Measurements from ENCODE around the gene ITGA1. TPM values are rescaled to one million over a fixed set of nuclear protein-coding genes. Genes with fewer than 3 reads are reported as not detected.

Gene ITGA1
- total RNA-seq, 3 donors from 2014 or later = 26.2 to 49.2 (median 36.6) TPM

GRCh38 chr5:52822437-52822836 is 34.7 kb downstream of the ITGA1 start:
- TF ChIP-seq POLR2A (IDR thresholded peaks at IDR 0.05) = no peak
- H3K4me1 ChIP-seq = no peaks in the 10 kb centered on the region

DNA sequence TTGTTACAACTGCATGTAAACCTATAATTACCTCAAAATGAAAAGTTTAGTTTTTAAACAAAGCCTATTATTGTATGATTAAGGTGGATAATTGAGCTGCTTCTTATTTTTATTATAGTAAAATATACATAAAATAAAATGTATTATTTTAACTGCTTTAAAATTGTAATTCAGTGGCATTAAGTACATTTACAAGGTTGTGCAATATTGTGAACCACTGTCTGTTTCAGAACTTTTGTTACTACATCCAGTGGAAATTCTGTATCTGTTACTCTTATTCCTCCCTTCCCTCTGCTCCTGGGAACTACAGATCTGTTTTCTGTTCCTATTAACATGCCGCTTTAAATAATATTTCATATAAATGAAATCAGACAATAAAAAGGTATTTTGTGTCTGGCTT is 37.1 kb downstream of the ITGA1 start:
- H3K4me1 ChIP-seq = no peaks in the 10 kb centered on the region
- no peaks in the 10 kb centered on the region for H3K36me3 ChIP-seq
- DNase-seq (ENCODE audit: low spot score in 2 of 2) = no peak
- H3K4me3 ChIP-seq = no peak overlapping the region
- H3K9me3 ChIP-seq = no peaks in the 10 kb centered on the region
- TF ChIP-seq POLR2AphosphoS5 (IDR thresholded peaks at IDR 0.05) = no peak
- TF ChIP-seq, protein P1, sequence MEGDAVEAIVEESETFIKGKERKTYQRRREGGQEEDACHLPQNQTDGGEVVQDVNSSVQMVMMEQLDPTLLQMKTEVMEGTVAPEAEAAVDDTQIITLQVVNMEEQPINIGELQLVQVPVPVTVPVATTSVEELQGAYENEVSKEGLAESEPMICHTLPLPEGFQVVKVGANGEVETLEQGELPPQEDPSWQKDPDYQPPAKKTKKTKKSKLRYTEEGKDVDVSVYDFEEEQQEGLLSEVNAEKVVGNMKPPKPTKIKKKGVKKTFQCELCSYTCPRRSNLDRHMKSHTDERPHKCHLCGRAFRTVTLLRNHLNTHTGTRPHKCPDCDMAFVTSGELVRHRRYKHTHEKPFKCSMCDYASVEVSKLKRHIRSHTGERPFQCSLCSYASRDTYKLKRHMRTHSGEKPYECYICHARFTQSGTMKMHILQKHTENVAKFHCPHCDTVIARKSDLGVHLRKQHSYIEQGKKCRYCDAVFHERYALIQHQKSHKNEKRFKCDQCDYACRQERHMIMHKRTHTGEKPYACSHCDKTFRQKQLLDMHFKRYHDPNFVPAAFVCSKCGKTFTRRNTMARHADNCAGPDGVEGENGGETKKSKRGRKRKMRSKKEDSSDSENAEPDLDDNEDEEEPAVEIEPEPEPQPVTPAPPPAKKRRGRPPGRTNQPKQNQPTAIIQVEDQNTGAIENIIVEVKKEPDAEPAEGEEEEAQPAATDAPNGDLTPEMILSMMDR (IDR thresholded peaks at IDR 0.05) = no peak
- intact Hi-C loops (cut with DNase I; ENCODE audit: low total_unique reads) = no loop called here
- no peak overlapping the region for H3K27ac ChIP-seq
- no peaks in the 10 kb centered on the region for H3K27me3 ChIP-seq

More at GRCh38 chr5:52822437-52822836, 34.7 kb downstream of the ITGA1 start:
- intact Hi-C loops (cut with DNase I; ENCODE audit: low total_unique reads) = loop anchor here (2.0 kb wide), 1 partner anchor 40 kb away; no protein-coding TSS in a partner anchor
- H3K4me3 ChIP-seq = no peak overlapping the region
- DNase-seq (ENCODE audit: low spot score in 2 of 2) = no peak
- no peaks in the 10 kb centered on the region for H3K27me3 ChIP-seq
- H3K9me3 ChIP-seq = no peaks in the 10 kb centered on the region
- H3K36me3 ChIP-seq = no peaks in the 10 kb centered on the region
- peak overlapping the region in 1 of 2 donors; percentile 35 for H3K27ac ChIP-seq

GRCh38 chr5:52825826-52826225 is 38.1 kb downstream of the ITGA1 start:
- no peaks in the 10 kb centered on the region for H3K27me3 ChIP-seq
- no peak for DNase-seq (ENCODE audit: low spot score in 2 of 2)
- H3K36me3 ChIP-seq = no peaks in the 10 kb centered on the region
- H3K27ac ChIP-seq = no peak overlapping the region
- H3K4me3 ChIP-seq = no peak overlapping the region
- no peaks in the 10 kb centered on the region for H3K9me3 ChIP-seq
- intact Hi-C loops (cut with DNase I; ENCODE audit: low total_unique reads) = no loop called here
- TF ChIP-seq POLR2A (IDR thresholded peaks at IDR 0.05) = no peak
- no peak for TF ChIP-seq POLR2AphosphoS5 (IDR thresholded peaks at IDR 0.05)
- TF ChIP-seq, protein P1 (IDR thresholded peaks at IDR 0.05) = no peak
- H3K4me1 ChIP-seq = no peaks in the 10 kb centered on the region

DNA sequence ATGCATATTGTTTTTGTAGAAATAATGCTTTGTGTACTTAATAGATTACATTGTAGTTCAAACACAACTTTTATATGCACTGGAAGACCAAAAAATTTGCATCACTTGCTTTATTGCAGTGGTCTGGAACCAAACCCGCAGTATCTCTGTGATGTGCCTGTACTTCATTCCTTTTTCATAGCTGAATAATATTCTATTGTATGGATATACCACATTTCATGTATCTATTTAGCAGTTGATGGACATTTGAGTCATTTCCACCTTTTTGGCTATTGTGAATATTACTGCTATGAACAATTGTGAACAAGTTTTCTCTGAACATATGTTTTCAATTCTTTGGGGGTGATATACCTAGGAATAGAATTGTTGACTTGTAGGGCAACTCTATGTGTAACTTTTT is 40.1 kb downstream of the ITGA1 start:
- H3K27ac ChIP-seq = no peak overlapping the region
- H3K36me3 ChIP-seq = no peaks in the 10 kb centered on the region
- TF ChIP-seq, protein P1 (IDR thresholded peaks at IDR 0.05) = no peak
- no peak for TF ChIP-seq POLR2AphosphoS5 (IDR thresholded peaks at IDR 0.05)
- TF ChIP-seq POLR2A (IDR thresholded peaks at IDR 0.05) = no peak
- no peaks in the 10 kb centered on the region for H3K4me1 ChIP-seq
- no peak overlapping the region for H3K4me3 ChIP-seq
- no peak for DNase-seq (ENCODE audit: low spot score in 2 of 2)
- no peaks in the 10 kb centered on the region for H3K27me3 ChIP-seq
- H3K9me3 ChIP-seq = no peaks in the 10 kb centered on the region
- intact Hi-C loops (cut with DNase I; ENCODE audit: low total_unique reads) = no loop called here

- no peaks in the 10 kb centered on the region for H3K4me1 ChIP-seq
- no peaks in the 10 kb centered on the region for H3K9me3 ChIP-seq
- H3K4me3 ChIP-seq = no peak overlapping the region
- H3K36me3 ChIP-seq = no peaks in the 10 kb centered on the region
- H3K27me3 ChIP-seq = no peaks in the 10 kb centered on the region
- no peak for DNase-seq (ENCODE audit: low spot score in 2 of 2)
- TF ChIP-seq POLR2A (IDR thresholded peaks at IDR 0.05) (no peak), POLR2AphosphoS5 (IDR thresholded peaks at IDR 0.05) (no peak)
- TF ChIP-seq, protein P1 (IDR thresholded peaks at IDR 0.05) = no peak
- H3K27ac ChIP-seq = no peak overlapping the region
- intact Hi-C loops (cut with DNase I; ENCODE audit: low total_unique reads) = no loop called here
These were observed 41.9 kb downstream of the ITGA1 start for GRCh38 chr5:52829664-52830063.

- intact Hi-C loops (cut with DNase I; ENCODE audit: low total_unique reads) = no loop called here
- no peaks in the 10 kb centered on the region for H3K4me1 ChIP-seq
- DNase-seq (ENCODE audit: low spot score in 2 of 2) = no peak
- TF ChIP-seq POLR2AphosphoS5 (IDR thresholded peaks at IDR 0.05) = no peak
- TF ChIP-seq, protein P1 (IDR thresholded peaks at IDR 0.05) = no peak
- no peak for TF ChIP-seq POLR2A (IDR thresholded peaks at IDR 0.05)
- H3K27me3 ChIP-seq = no peaks in the 10 kb centered on the region
- no peaks in the 10 kb centered on the region for H3K9me3 ChIP-seq
- no peak overlapping the region for H3K4me3 ChIP-seq
- H3K36me3 ChIP-seq = no peaks in the 10 kb centered on the region
- H3K27ac ChIP-seq = no peak overlapping the region
These were observed 42.9 kb downstream of the ITGA1 start for GRCh38 chr5:52830650-52831049.

All from breast epithelium (tissue), 4 donors.